ENCODE measurements around the gene GABRD.

DNA sequence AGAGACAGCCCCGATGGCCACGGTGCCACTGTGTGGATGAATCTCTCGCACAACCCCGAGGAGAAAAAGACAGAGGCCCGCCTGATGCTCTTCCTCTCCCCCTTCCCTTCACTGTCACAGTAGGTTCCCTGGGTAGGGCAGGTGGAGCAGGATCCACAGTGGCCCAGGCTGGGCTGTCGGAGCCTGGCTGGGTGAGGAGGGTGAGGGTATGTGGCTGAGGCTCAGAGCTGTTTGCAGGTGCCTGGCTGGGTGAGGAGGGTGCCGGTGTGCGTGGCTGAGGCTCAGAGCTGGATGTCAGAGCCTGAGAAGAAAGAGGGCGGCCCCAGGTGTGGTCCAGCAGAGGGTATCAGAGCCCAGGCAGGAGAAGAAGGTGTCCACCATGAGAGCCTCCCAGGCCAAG, 18.3 kb upstream of the GABRD start:
- TF ChIP-seq, protein P1, sequence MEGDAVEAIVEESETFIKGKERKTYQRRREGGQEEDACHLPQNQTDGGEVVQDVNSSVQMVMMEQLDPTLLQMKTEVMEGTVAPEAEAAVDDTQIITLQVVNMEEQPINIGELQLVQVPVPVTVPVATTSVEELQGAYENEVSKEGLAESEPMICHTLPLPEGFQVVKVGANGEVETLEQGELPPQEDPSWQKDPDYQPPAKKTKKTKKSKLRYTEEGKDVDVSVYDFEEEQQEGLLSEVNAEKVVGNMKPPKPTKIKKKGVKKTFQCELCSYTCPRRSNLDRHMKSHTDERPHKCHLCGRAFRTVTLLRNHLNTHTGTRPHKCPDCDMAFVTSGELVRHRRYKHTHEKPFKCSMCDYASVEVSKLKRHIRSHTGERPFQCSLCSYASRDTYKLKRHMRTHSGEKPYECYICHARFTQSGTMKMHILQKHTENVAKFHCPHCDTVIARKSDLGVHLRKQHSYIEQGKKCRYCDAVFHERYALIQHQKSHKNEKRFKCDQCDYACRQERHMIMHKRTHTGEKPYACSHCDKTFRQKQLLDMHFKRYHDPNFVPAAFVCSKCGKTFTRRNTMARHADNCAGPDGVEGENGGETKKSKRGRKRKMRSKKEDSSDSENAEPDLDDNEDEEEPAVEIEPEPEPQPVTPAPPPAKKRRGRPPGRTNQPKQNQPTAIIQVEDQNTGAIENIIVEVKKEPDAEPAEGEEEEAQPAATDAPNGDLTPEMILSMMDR (IDR thresholded peaks at IDR 0.05): no peak
- TF ChIP-seq POLR2A (IDR thresholded peaks at IDR 0.05): no peak

Data from body of pancreas (tissue), 4 donors.